Measurements from ENCODE around the gene MUC13.

Gene MUC13

DNA sequence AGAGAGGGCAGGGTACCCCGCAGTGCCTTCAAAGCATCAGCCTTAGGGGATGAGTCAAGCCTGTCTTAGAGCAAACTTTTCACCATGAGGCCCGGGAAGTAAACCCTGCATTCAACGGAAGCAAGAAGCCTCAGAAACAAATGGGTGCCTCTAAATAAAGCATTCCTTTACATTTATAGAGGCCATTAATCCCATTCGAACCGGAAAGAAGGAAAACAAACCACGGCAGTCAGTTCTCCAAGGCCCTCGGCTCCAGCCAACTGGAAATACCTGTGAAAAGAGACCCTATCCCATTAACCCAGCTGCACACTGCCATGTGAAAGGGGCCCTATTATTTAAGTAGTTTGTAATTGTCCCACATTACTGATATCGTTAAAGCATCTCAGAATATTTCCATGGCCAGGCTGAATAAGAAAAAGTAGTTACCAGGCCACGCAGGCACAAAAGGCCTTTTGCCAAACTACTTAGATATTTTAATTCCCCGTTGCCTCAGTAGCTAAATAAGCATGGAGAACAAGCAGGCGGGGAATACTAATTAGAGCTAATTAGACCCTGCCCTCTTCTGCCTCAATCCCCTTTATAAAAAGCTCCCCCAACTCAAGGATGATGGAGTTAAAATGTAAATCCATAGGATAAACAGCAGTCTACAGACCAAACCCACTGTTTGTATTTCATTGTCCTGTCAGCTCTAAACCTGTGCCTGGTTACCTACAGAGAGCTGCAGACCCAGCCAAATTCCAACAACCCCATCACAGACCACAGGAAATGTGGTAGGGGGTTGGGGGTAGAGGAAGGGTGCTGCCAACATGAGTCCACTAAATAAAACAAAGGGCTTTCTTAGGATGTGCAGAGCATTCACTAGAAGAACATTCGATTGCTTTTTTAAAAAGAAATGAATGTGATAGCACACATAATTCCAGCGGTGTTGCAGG, 51.5 kb downstream of the MUC13 start:
- H3K36me3 ChIP-seq (replicated peaks) = no peaks in the 10 kb centered on the region
- DNase-seq = peak; percentile 37
- no peaks in the 10 kb centered on the region for H3K27me3 ChIP-seq (replicated peaks)
- H3K27ac ChIP-seq = peak overlapping the region; percentile 57
- no peak overlapping the region for H3K4me3 ChIP-seq (ENCODE audit: low read depth, low read length)
- in situ Hi-C loops (cut with HindIII; ENCODE audit: low pct_ligation_motif_present, low sequenced_read_pairs) = loop anchor here (25.0 kb wide), 1 partner anchor 121 kb away; no protein-coding TSS in a partner anchor
- TF ChIP-seq, protein P1, sequence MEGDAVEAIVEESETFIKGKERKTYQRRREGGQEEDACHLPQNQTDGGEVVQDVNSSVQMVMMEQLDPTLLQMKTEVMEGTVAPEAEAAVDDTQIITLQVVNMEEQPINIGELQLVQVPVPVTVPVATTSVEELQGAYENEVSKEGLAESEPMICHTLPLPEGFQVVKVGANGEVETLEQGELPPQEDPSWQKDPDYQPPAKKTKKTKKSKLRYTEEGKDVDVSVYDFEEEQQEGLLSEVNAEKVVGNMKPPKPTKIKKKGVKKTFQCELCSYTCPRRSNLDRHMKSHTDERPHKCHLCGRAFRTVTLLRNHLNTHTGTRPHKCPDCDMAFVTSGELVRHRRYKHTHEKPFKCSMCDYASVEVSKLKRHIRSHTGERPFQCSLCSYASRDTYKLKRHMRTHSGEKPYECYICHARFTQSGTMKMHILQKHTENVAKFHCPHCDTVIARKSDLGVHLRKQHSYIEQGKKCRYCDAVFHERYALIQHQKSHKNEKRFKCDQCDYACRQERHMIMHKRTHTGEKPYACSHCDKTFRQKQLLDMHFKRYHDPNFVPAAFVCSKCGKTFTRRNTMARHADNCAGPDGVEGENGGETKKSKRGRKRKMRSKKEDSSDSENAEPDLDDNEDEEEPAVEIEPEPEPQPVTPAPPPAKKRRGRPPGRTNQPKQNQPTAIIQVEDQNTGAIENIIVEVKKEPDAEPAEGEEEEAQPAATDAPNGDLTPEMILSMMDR (IDR thresholded peaks at IDR 0.05; ENCODE audit: low read depth, low read length, missing control alignments) = no peak

- H3K27me3 ChIP-seq (replicated peaks) = no peaks in the 10 kb centered on the region
- TF ChIP-seq, protein P1 (IDR thresholded peaks at IDR 0.05; ENCODE audit: low read depth, low read length, missing control alignments) = no peak
- peak overlapping the region; percentile 57 for H3K27ac ChIP-seq
- H3K36me3 ChIP-seq (replicated peaks) = no peaks in the 10 kb centered on the region
- in situ Hi-C loops (cut with HindIII; ENCODE audit: low pct_ligation_motif_present, low sequenced_read_pairs) = loop anchor here (25.0 kb wide), 1 partner anchor 120 kb away; no protein-coding TSS in a partner anchor
- no peak overlapping the region for H3K4me3 ChIP-seq (ENCODE audit: low read depth, low read length)
- no peak for DNase-seq
Measured at GRCh38 chr3:124881976-124882697, 52.4 kb downstream of the MUC13 start.

- in situ Hi-C loops (cut with HindIII; ENCODE audit: low pct_ligation_motif_present, low sequenced_read_pairs) = loop anchor here (25.0 kb wide), 1 partner anchor 117 kb away; no protein-coding TSS in a partner anchor
Measured at GRCh38 chr3:124879337-124879680, 55.2 kb downstream of the MUC13 start.

DNA sequence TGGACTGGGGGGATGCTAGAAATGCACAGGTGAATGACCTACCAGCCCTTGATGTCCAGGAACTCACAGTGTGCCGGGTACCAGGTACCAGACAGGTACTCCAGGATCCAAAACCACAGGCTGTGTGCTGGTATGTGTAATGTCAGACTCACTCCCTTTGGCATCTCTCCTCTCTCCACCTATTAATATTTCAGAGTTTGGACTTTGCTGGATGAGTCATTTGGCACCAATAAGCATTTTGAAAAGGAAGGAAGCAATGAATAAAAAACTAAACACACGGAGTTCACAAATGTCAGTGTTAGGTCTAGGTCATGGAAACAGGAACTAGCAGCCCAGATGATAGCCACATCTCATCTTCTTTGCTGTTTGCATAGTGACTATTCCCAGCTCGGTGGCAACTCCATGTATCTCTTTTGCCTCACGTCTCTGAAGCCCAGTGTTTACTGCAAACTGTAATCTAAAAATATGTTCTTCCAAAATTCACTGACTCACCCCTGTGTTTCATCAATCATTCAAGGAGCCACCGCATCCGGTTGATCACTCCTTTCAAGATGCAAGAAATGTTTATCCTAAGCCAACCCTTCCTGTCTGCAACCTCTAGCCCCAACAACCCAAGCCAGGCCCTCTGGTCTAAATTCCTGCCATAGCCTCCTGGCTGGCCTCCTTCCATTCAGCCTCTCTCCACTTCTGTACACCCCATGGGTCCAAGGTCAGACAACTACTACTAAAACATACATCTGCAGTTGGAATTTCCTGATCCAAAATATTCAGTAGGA, 55.8 kb downstream of the MUC13 start:
- DNase-seq = peak; percentile 91

More at GRCh38 chr3:124879337-124879680, 55.2 kb downstream of the MUC13 start:
- TF ChIP-seq, protein P1 (IDR thresholded peaks at IDR 0.05; ENCODE audit: low read depth, low read length, missing control alignments) = no peak
- no peaks in the 10 kb centered on the region for H3K27me3 ChIP-seq (replicated peaks)
- no peaks in the 10 kb centered on the region for H3K36me3 ChIP-seq (replicated peaks)
- no peak overlapping the region for H3K4me3 ChIP-seq (ENCODE audit: low read depth, low read length)
- peak overlapping the region; percentile 72 for H3K27ac ChIP-seq
- no peak for DNase-seq

DNA sequence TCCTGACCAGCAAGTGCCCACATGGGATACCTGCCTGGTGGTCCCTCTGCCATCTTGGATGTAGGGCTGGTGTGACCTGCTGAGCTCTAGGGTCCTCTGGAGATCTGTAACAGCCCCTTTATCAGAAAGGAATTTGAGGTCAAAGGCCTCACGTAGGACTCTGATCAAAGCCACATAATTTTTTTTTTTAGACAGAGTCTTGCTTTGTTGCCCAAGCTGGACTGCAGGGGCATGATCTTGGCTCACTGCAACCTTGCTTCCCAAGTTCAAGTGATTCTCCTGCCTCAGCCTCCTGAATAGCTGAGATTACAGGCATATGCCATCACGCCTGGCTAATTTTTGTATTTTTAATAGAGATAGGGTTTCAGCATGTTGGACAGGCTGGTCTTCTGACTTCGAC, 56.9 kb downstream of the MUC13 start:
- TF ChIP-seq, protein P1 (IDR thresholded peaks at IDR 0.05; ENCODE audit: low read depth, low read length, missing control alignments) = no peak
- DNase-seq = no peak
- in situ Hi-C loops (cut with HindIII; ENCODE audit: low pct_ligation_motif_present, low sequenced_read_pairs) = loop anchor here (25.0 kb wide), 1 partner anchor 115 kb away; no protein-coding TSS in a partner anchor
- H3K27me3 ChIP-seq (replicated peaks) = no peaks in the 10 kb centered on the region
- peaks cover 5% of the 10 kb centered on the region for H3K36me3 ChIP-seq (replicated peaks)
- H3K27ac ChIP-seq = peak overlapping the region; percentile 72
- no peak overlapping the region for H3K4me3 ChIP-seq (ENCODE audit: low read depth, low read length)

More for the DNA sequence above, 55.8 kb downstream of the MUC13 start:
- no peaks in the 10 kb centered on the region for H3K27me3 ChIP-seq (replicated peaks)
- peak overlapping the region; percentile 72 for H3K27ac ChIP-seq
- TF ChIP-seq, protein P1 (IDR thresholded peaks at IDR 0.05; ENCODE audit: low read depth, low read length, missing control alignments) = no peak
- in situ Hi-C loops (cut with HindIII; ENCODE audit: low pct_ligation_motif_present, low sequenced_read_pairs) = loop anchor here (25.0 kb wide), 1 partner anchor 116 kb away; no protein-coding TSS in a partner anchor
- H3K36me3 ChIP-seq (replicated peaks) = no peaks in the 10 kb centered on the region
- H3K4me3 ChIP-seq (ENCODE audit: low read depth, low read length) = no peak overlapping the region
